ENCODE data around the gene LEFTY1.

- TF ChIP-seq EP300 (conservative IDR thresholded peaks at IDR 0.05; ENCODE audit: poor library complexity, severe bottlenecking) (no peak), EZH2 (IDR thresholded peaks at IDR 0.05; ENCODE audit: borderline replicate concordance, insufficient read depth, low read length, poor library complexity, severe bottlenecking) (no peak), CTCF (IDR thresholded peaks at IDR 0.05; ENCODE audit: poor library complexity, severe bottlenecking) (no peak), TAF1 (IDR thresholded peaks at IDR 0.05; ENCODE audit: low read depth) (no peak)
These were observed 39.5 kb upstream of the LEFTY1 start for GRCh38 chr1:225928186-225929175.
